WTC11 (cell line): ENCODE results near the gene FLT1.

Source experiments
- NR3C1 ChIP-seq: sonication (generic); formaldehyde crosslinking; conservative IDR thresholded peaks from 2 replicates; pipeline ENCODE4 v1.8.1; 2023; ENCODE audit warnings: low read depth, mild to moderate bottlenecking, missing genetic modification reagents
- TEAD4 ChIP-seq: sonication (generic); formaldehyde crosslinking; IDR thresholded peaks from 2 replicates; pipeline ENCODE4 v1.8.0; 2022; ENCODE audit warnings: mild to moderate bottlenecking, missing genetic modification reagents
- ZNF219 ChIP-seq: sonication (generic); formaldehyde crosslinking; IDR thresholded peaks from 2 replicates; pipeline ENCODE4 v1.8.0; 2023; ENCODE audit warnings: missing genetic modification reagents, mild to moderate bottlenecking, borderline replicate concordance
- TF ChIP-seq, protein P1 (sequence below): sonication (generic); formaldehyde crosslinking; IDR thresholded peaks from 2 replicates; pipeline ENCODE4 v1.8.0; 2022; ENCODE audit warnings: mild to moderate bottlenecking, missing genetic modification reagents
- TF ChIP-seq, protein P2 (sequence below): fragments of 200-600 bp; IDR thresholded peaks from 2 replicates; pipeline ENCODE4 v1.8.0; 2022; ENCODE audit warnings: antibody characterized with exemption
- TF ChIP-seq, protein P3 (sequence below): sonication (generic); formaldehyde crosslinking; IDR thresholded peaks from 2 replicates; pipeline ENCODE4 v1.8.1; 2022; ENCODE audit warnings: missing genetic modification reagents, borderline replicate concordance
- TF ChIP-seq, protein P4 (sequence below): sonication (generic); formaldehyde crosslinking; IDR thresholded peaks from 2 replicates; pipeline ENCODE4 v1.8.1; 2022; ENCODE audit warnings: mild to moderate bottlenecking, moderate library complexity, missing genetic modification reagents

DNA sequence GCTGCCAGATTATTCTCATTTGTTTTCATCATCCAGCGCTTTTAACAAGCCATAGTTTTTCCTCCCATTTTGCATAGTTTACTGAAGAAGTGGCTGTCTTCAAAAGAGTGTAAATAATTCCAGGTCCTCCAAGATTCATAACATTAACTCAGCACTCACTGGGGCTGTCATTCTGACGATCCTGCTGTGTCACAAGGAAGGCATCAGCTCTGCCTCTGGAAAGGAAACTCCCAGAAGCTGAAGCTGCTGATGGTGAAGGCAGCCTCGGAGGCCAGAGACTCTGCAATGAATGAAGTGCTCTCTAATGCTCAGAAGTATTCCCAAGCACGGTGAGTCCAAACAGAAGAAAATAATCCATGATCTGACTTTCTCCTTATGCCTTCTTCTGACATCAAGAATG, 60.0 kb downstream of the FLT1 start:
- no peak for TF ChIP-seq ZNF219 (CRISPR knock-in tag)
- TF ChIP-seq NR3C1 (CRISPR knock-in tag), result no peak
- TF ChIP-seq, protein P1, sequence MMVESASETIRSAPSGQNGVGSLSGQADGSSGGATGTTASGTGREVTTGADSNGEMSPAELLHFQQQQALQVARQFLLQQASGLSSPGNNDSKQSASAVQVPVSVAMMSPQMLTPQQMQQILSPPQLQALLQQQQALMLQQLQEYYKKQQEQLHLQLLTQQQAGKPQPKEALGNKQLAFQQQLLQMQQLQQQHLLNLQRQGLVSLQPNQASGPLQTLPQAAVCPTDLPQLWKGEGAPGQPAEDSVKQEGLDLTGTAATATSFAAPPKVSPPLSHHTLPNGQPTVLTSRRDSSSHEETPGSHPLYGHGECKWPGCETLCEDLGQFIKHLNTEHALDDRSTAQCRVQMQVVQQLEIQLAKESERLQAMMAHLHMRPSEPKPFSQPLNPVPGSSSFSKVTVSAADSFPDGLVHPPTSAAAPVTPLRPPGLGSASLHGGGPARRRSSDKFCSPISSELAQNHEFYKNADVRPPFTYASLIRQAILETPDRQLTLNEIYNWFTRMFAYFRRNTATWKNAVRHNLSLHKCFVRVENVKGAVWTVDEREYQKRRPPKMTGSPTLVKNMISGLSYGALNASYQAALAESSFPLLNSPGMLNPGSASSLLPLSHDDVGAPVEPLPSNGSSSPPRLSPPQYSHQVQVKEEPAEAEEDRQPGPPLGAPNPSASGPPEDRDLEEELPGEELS, result no peak
- TF ChIP-seq, protein P2, sequence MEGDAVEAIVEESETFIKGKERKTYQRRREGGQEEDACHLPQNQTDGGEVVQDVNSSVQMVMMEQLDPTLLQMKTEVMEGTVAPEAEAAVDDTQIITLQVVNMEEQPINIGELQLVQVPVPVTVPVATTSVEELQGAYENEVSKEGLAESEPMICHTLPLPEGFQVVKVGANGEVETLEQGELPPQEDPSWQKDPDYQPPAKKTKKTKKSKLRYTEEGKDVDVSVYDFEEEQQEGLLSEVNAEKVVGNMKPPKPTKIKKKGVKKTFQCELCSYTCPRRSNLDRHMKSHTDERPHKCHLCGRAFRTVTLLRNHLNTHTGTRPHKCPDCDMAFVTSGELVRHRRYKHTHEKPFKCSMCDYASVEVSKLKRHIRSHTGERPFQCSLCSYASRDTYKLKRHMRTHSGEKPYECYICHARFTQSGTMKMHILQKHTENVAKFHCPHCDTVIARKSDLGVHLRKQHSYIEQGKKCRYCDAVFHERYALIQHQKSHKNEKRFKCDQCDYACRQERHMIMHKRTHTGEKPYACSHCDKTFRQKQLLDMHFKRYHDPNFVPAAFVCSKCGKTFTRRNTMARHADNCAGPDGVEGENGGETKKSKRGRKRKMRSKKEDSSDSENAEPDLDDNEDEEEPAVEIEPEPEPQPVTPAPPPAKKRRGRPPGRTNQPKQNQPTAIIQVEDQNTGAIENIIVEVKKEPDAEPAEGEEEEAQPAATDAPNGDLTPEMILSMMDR, result no peak
- no peak for TF ChIP-seq TEAD4 (CRISPR knock-in tag)
- TF ChIP-seq, protein P3, sequence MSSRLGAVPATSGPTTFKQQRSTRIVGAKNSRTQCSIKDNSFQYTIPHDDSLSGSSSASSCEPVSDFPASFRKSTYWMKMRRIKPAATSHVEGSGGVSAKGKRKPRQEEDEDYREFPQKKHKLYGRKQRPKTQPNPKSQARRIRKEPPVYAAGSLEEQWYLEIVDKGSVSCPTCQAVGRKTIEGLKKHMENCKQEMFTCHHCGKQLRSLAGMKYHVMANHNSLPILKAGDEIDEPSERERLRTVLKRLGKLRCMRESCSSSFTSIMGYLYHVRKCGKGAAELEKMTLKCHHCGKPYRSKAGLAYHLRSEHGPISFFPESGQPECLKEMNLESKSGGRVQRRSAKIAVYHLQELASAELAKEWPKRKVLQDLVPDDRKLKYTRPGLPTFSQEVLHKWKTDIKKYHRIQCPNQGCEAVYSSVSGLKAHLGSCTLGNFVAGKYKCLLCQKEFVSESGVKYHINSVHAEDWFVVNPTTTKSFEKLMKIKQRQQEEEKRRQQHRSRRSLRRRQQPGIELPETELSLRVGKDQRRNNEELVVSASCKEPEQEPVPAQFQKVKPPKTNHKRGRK (CRISPR knock-in tag), result no peak
- TF ChIP-seq, protein P4, sequence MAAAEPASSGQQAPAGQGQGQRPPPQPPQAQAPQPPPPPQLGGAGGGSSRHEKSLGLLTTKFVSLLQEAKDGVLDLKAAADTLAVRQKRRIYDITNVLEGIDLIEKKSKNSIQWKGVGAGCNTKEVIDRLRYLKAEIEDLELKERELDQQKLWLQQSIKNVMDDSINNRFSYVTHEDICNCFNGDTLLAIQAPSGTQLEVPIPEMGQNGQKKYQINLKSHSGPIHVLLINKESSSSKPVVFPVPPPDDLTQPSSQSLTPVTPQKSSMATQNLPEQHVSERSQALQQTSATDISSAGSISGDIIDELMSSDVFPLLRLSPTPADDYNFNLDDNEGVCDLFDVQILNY (CRISPR knock-in tag), result no peak
